GM10248 (cell line): ENCODE results near the gene INTS3.

Source experiments
- CTCF ChIA-PET: fragments of 300-600 bp; sonication (Branson Sonifier 250); formaldehyde crosslinking; extraction: SDS; loops from one replicate; lab custom pipeline; 2021; ENCODE audit warnings: antibody characterized with exemption; lab: Yijun Ruan, JAX
- POLR2A ChIA-PET: fragments of 350-650 bp; sonication (Branson Sonifier 250); formaldehyde crosslinking; extraction: SDS; loops from one replicate; lab custom pipeline; 2020; ENCODE audit warnings: antibody characterized with exemption; lab: Yijun Ruan, JAX
- DNase-seq: peaks from one replicate; pipeline ENCODE4 v3.0.0; 2012; ENCODE audit errors: extremely low spot score
- TF ChIP-seq, protein P1 (sequence below): IDR thresholded peaks from 2 replicates; pipeline ENCODE4 v1.5.1; 2012; ENCODE audit warnings: mild to moderate bottlenecking, low read depth; ENCODE audit errors: extremely low read depth, missing control alignments, control extremely low read depth

INTS3 gene

DNA sequence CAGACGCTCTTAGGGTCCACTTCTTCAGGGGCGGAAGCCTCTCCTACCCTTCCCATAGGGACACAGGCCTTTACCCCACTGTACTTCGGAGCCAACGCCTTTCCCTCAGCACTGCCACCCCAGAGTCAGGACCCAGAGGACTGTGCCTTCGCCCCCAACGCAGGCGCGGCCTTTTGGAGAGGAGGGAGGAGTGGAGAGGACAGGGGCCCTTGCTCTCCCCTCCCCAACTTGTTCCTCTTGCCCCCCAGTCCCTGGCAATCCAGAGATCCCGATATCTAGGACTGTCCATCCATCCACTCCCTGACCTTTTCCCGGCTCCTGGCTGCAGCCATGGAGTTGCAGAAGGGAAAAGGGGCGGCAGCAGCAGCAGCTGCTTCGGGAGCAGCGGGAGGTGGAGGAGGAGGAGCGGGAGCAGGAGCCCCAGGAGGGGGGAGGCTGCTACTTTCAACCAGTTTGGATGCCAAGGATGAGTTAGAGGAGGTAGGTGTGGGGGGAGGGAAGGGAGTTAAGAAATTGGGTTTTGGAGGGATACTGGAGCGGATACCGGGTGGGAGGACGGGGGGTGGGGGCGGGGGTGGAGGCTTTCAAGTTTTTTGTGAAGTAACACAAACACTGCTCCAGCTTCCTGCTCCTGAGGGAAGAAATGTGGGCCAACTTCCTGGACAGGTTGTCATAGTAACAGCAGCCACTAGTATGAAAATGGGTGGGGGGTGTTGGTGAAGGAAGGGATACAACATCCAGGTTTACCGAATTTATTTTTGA lies 636 bp downstream of the INTS3 start:
- ChIA-PET POLR2A (interaction anchor here (0.6 kb wide), 1 partner anchor 186 kb away, joined by 5 read pairs; no protein-coding TSS in a partner anchor), CTCF (interaction anchor here (1.0 to 1.6 kb wide), 2 partner anchors 20 to 56 kb away, joined by 4 to 5 read pairs; no protein-coding TSS in a partner anchor)
- no peak for DNase-seq
- TF ChIP-seq, protein P1, sequence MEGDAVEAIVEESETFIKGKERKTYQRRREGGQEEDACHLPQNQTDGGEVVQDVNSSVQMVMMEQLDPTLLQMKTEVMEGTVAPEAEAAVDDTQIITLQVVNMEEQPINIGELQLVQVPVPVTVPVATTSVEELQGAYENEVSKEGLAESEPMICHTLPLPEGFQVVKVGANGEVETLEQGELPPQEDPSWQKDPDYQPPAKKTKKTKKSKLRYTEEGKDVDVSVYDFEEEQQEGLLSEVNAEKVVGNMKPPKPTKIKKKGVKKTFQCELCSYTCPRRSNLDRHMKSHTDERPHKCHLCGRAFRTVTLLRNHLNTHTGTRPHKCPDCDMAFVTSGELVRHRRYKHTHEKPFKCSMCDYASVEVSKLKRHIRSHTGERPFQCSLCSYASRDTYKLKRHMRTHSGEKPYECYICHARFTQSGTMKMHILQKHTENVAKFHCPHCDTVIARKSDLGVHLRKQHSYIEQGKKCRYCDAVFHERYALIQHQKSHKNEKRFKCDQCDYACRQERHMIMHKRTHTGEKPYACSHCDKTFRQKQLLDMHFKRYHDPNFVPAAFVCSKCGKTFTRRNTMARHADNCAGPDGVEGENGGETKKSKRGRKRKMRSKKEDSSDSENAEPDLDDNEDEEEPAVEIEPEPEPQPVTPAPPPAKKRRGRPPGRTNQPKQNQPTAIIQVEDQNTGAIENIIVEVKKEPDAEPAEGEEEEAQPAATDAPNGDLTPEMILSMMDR = no peak

DNA sequence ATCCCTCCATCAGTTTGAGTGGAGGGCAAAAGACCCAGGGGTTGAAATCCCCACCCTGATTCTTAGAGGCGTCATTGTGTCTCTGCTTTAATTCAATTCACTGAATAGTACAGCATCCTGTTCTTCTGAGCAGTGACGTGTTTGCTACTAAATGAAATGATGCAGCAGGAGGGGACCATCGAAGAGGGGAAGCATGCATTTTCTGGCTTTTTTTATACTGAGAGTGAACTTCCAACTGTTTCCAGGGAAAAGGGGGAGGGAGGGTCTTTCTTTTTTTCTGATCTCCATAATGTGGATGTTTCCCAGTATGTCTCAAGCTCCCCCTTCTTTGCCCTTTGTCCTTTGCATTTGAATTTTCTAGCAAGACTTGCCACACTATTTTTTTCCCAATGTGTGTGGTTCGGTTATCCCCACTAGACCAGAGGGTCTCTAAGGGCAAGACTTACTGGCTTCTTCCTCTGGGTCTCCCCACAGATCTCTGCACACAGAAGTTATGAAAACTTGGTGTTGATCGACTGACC lies 2.7 kb downstream of the INTS3 start:
- TF ChIP-seq, protein P1 = no peak
- no peak for DNase-seq
- CTCF ChIA-PET = interaction anchor here (1.0 to 1.5 kb wide), 4 partner anchors 12 to 216 kb away, joined by 3 to 4 read pairs (median 4); partner anchors contain the start of gene DENND4B
- POLR2A ChIA-PET = no interaction called here

DNA sequence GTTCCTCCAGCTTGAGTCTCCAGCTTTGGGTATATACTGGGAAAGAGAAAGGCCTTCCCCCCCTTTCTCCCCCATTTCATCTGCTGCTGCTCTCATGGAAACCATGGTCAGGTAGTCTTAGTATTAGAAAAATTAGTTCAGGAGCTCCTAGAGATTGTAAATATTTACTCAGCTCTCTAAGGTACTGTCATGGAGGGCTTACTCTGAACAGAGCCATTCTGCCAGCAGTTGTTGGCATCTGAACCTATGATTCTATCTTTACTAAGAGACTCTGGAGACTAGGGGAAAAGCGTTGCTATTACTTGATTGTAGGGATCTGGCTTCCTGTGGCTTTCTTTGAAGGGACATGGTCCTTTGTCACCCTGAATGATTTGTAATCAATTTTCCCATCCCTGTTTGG lies 6.1 kb downstream of the INTS3 start:
- POLR2A ChIA-PET = interaction anchor here (0.8 to 1.3 kb wide), 4 partner anchors 10 to 257 kb away, joined by 3 to 5 read pairs (median 4); partner anchors contain the start of gene CHTOP
- CTCF ChIA-PET = interaction anchor here (1.3 to 3.9 kb wide), 6 partner anchors 10 to 62 kb away, joined by 4 to 27 read pairs (median 6); no protein-coding TSS in a partner anchor

DNA sequence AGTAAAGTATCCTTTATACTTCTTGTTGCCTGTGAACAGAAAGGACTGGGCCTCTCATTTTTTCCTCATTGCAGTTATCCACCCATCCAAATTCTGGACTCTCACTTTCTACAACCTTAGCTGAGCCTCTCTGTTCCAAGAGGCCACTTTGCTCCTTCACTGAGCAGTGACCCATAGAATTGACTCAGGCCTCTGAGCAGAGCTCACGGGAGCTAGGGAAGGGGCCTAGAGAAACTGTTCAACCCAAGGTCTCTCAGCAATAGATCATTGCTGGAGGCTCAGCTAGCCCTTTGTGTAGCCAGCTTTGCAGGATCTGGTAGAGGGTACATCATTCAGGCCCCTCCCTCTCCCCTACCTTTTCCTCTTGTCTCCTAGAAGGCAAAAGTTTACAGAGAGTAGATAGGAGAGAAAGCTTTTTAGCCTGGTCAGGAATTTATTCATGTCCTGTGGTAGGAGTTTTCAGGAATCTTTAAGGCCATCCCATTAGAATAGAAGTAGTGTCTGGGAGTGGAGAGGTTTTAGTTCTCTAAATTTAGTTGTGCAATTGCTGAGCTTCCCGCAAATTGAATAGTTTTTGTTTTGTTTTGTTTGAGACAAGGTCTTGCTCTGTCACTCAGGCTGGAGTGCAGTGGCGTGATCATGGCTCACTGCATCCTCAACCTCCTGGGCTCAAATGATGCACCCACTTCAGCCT lies 6.7 kb downstream of the INTS3 start:
- ChIA-PET CTCF (interaction anchor here (0.8 to 3.9 kb wide), 9 partner anchors 9 to 162 kb away, joined by 3 to 27 read pairs (median 4); no protein-coding TSS in a partner anchor), POLR2A (interaction anchor here (0.8 to 1.3 kb wide), 4 partner anchors 9 to 257 kb away, joined by 3 to 5 read pairs (median 4); partner anchors contain the start of gene CHTOP)
- TF ChIP-seq, protein P1 = no peak
- DNase-seq = no peak

More for the DNA sequence above, 6.1 kb downstream of the INTS3 start:
- TF ChIP-seq, protein P1 = no peak
- no peak for DNase-seq

DNA sequence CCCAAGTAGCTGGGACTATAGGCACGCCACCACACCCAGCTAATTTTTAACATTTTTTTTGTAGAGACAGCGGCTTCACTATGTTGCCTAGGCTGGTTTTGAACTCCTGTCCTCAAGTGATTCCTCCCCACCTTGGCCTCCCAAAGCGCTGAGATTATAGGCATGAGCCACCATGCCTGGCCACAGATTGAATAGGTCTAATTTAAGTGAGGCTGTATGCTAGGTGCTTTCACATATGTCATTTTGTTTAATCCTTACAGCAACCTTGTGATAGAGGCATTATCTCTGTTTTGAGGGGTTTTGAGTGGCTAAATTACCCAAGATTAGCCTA lies 7.2 kb downstream of the INTS3 start:
- POLR2A ChIA-PET = interaction anchor here (0.8 to 1.3 kb wide), 3 partner anchors 9 to 101 kb away, joined by 3 to 4 read pairs (median 3); partner anchors contain the start of gene CHTOP
- TF ChIP-seq, protein P1 = no peak
- no peak for DNase-seq
- CTCF ChIA-PET = interaction anchor here (0.8 to 3.9 kb wide), 9 partner anchors 8 to 163 kb away, joined by 3 to 27 read pairs (median 4); no protein-coding TSS in a partner anchor

DNA sequence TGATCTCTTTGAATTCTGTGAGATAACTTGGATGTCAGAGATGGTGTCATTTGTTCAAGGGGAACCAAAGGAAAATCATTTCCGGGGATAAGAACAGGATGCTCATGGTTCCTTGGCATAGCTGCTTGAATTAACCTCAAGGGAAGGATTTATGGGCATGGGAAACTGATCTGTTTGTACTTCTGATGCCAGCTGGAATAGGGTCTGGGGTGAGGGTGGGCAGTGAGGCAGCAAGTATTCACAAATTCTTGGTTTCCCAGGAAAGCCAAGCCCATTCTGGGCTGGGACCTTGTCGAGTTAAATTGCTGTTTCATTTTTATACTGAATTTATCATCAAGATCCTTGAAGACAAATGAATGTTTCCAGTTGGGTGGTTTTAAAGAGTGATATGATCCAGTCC lies 14.1 kb downstream of the INTS3 start:
- DNase-seq = no peak
- TF ChIP-seq, protein P1 = no peak
- POLR2A ChIA-PET = no interaction called here
- CTCF ChIA-PET = interaction anchor here (1.1 to 4.5 kb wide), 4 partner anchors 9 to 245 kb away, joined by 3 to 27 read pairs (median 4); no protein-coding TSS in a partner anchor
